ENCODE data around the gene GET4. TPM values are rescaled to one million over a fixed set of nuclear protein-coding genes. Genes with fewer than 3 reads are reported as not detected.

GET4 gene
- total RNA-seq, 1 experiment from 2014 or later, result 130 TPM

DNA sequence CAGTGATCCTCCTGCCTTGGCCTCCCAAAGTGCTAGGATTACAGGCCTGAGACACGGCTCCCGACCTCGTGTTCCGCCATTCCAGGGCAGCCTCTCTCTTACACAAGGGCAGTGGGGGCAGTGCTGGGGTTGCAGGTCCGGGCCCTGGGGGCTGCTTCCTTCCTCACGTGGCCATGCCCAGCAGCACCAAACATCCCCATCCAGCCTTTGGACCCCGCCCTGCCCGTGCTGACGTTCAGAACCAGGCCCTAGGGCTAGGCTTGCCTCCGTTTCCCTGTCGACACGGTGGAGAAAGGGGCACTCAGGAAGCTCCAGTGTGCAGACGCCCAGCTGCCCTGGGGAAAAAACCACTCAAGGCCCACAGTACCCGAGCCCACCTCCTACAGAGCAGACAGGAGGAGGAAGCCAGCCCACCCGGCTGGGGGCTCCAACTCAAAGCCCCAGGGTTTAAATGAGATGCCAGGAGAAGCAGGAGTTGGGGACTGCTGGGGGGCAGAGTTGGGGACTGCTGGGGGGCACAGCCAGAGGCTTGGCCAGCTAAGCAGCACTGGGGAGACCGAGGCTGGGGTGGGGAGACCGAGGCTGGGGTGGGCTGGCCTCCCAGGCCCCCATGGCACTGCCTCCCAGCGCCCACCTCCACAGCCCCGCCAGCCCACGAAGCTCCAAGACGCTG, 42.2 kb downstream of the GET4 start:
- BruUV-seq (replicated peaks), result no TSS peak
- no peaks in the 10 kb centered on the region for H3K27me3 ChIP-seq (replicated peaks; ENCODE audit: control insufficient read depth, insufficient read depth, low read length)
- H3K27ac Mint-ChIP-seq (ENCODE audit: unreplicated experiment), result no peak overlapping the region
- H3K9me3 Mint-ChIP-seq (ENCODE audit: unreplicated experiment), result no peaks in the 10 kb centered on the region
- no peak overlapping the region for H3K4me3 Mint-ChIP-seq (ENCODE audit: unreplicated experiment)
- no peaks in the 10 kb centered on the region for H3K4me1 ChIP-seq
- no peak overlapping the region for H3K4me3 ChIP-seq (ENCODE audit: low read depth, low read length)
- TF ChIP-seq, protein P1, sequence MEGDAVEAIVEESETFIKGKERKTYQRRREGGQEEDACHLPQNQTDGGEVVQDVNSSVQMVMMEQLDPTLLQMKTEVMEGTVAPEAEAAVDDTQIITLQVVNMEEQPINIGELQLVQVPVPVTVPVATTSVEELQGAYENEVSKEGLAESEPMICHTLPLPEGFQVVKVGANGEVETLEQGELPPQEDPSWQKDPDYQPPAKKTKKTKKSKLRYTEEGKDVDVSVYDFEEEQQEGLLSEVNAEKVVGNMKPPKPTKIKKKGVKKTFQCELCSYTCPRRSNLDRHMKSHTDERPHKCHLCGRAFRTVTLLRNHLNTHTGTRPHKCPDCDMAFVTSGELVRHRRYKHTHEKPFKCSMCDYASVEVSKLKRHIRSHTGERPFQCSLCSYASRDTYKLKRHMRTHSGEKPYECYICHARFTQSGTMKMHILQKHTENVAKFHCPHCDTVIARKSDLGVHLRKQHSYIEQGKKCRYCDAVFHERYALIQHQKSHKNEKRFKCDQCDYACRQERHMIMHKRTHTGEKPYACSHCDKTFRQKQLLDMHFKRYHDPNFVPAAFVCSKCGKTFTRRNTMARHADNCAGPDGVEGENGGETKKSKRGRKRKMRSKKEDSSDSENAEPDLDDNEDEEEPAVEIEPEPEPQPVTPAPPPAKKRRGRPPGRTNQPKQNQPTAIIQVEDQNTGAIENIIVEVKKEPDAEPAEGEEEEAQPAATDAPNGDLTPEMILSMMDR (IDR thresholded peaks at IDR 0.05; ENCODE audit: insufficient read depth in 1 of 2, low read depth in 1 of 2, low read length in 1 of 2, severe bottlenecking in 1 of 2, unreplicated experiment in 1 of 2), result no peak
- intact Hi-C loops (cut with micrococcal nuclease; ENCODE audit: unreplicated experiment), result no loop called here
- H3K36me3 ChIP-seq (ENCODE audit: control insufficient read depth, insufficient read depth, low read length), result no peaks in the 10 kb centered on the region; the same call in 1 of the 2 replicates
- H3K27me3 Mint-ChIP-seq (ENCODE audit: insufficient read depth, unreplicated experiment), result no peaks in the 10 kb centered on the region
- peak in 1 of 2 experiments; percentile 30 for DNase-seq
- no peaks in the 10 kb centered on the region for H3K9me3 ChIP-seq
- peaks cover 28% of the 10 kb centered on the region for H3K36me3 Mint-ChIP-seq (ENCODE audit: insufficient read depth, unreplicated experiment)
- ChIA-PET POLR2A (no interaction called here), CTCF (no interaction called here)
- H3K4me1 Mint-ChIP-seq (ENCODE audit: low read depth, unreplicated experiment), result peaks cover 6% of the 10 kb centered on the region

DNA sequence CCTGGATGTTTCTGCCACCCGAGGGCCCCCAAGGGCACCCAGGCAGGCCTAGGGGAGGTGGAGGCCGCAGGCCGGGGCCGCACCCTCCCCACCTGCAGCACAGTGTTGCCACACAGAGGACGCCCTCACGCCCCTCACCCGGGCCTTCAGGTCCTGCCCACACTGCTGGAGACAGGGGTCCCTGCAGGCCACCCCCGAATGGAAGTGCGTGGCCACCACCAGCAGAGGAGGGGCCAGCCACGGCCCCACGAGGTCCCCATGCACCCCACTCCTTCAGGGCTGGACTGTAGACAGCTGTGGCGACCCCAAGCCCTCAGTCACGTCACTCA, 42.7 kb downstream of the GET4 start:
- Mint-ChIP-seq H3K9me3 (ENCODE audit: unreplicated experiment) (no peaks in the 10 kb centered on the region), H3K27me3 (ENCODE audit: insufficient read depth, unreplicated experiment) (no peaks in the 10 kb centered on the region), H3K27ac (ENCODE audit: unreplicated experiment) (no peak overlapping the region), H3K36me3 (ENCODE audit: insufficient read depth, unreplicated experiment) (peaks cover 28% of the 10 kb centered on the region), H3K4me1 (ENCODE audit: low read depth, unreplicated experiment) (peaks cover 6% of the 10 kb centered on the region), H3K4me3 (ENCODE audit: unreplicated experiment) (no peak overlapping the region)
- Histone ChIP-seq H3K36me3 (ENCODE audit: control insufficient read depth, insufficient read depth, low read length) (no peaks in the 10 kb centered on the region; the same call in 1 of the 2 replicates), H3K4me1 (no peaks in the 10 kb centered on the region), H3K27me3 (replicated peaks; ENCODE audit: control insufficient read depth, insufficient read depth, low read length) (no peaks in the 10 kb centered on the region), H3K4me3 (ENCODE audit: low read depth, low read length) (no peak overlapping the region), H3K9me3 (no peaks in the 10 kb centered on the region)
- BruUV-seq (replicated peaks), result no TSS peak
- DNase-seq, result peak in 1 of 2 experiments; percentile 25
- CTCF ChIA-PET, result no interaction called here
- intact Hi-C loops (cut with micrococcal nuclease; ENCODE audit: unreplicated experiment), result no loop called here
- POLR2A ChIA-PET, result no interaction called here
- TF ChIP-seq, protein P1 (IDR thresholded peaks at IDR 0.05; ENCODE audit: insufficient read depth in 1 of 2, low read depth in 1 of 2, low read length in 1 of 2, severe bottlenecking in 1 of 2, unreplicated experiment in 1 of 2), result no peak

DNA sequence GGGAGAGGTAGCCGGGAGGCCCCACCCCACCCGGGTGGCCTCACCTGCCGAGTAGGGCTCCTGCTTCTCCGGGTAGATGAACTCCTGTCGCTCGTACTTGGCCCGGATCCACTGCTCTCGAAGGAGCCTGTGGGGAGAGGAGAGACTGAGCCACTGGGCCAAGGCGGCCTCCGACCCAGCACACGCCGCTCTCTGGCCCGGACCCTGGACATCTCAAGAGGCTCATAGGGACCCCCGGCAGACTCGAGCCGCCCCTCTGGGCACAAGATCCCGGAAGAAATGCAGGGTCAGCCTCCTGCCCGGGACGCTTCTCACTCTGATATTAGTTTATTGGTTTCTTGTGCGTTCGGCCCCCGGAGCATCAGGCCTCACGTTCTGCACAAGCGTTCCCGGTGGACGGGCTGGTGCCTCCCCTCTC, 43.6 kb downstream of the GET4 start:
- DNase-seq, result peak in 1 of 2 experiments; percentile 18
- peaks cover 28% of the 10 kb centered on the region for H3K36me3 Mint-ChIP-seq (ENCODE audit: insufficient read depth, unreplicated experiment)
- no peak overlapping the region for H3K4me3 Mint-ChIP-seq (ENCODE audit: unreplicated experiment)
- H3K4me1 Mint-ChIP-seq (ENCODE audit: low read depth, unreplicated experiment), result peaks cover 6% of the 10 kb centered on the region
- H3K27ac Mint-ChIP-seq (ENCODE audit: unreplicated experiment), result no peak overlapping the region
- Histone ChIP-seq H3K4me1 (no peaks in the 10 kb centered on the region), H3K4me3 (ENCODE audit: low read depth, low read length) (no peak overlapping the region), H3K27me3 (replicated peaks; ENCODE audit: control insufficient read depth, insufficient read depth, low read length) (no peaks in the 10 kb centered on the region), H3K36me3 (ENCODE audit: control insufficient read depth, insufficient read depth, low read length) (no peaks in the 10 kb centered on the region; the same call in 1 of the 2 replicates), H3K9me3 (no peaks in the 10 kb centered on the region)
- no peaks in the 10 kb centered on the region for H3K9me3 Mint-ChIP-seq (ENCODE audit: unreplicated experiment)
- TF ChIP-seq, protein P1 (IDR thresholded peaks at IDR 0.05; ENCODE audit: insufficient read depth in 1 of 2, low read depth in 1 of 2, low read length in 1 of 2, severe bottlenecking in 1 of 2, unreplicated experiment in 1 of 2), result no peak
- no peaks in the 10 kb centered on the region for H3K27me3 Mint-ChIP-seq (ENCODE audit: insufficient read depth, unreplicated experiment)
- intact Hi-C loops (cut with micrococcal nuclease; ENCODE audit: unreplicated experiment), result no loop called here
- no TSS peak for BruUV-seq (replicated peaks)
- CTCF ChIA-PET, result no interaction called here
- POLR2A ChIA-PET, result no interaction called here
